ENCODE data around the gene MLH3.
"Not testable (repeated sequence)": the region's sequence is repeated elsewhere in the genome, so short reads cannot be mapped to it uniquely, and the experiment has no call there.

The MLH3 gene

DNA sequence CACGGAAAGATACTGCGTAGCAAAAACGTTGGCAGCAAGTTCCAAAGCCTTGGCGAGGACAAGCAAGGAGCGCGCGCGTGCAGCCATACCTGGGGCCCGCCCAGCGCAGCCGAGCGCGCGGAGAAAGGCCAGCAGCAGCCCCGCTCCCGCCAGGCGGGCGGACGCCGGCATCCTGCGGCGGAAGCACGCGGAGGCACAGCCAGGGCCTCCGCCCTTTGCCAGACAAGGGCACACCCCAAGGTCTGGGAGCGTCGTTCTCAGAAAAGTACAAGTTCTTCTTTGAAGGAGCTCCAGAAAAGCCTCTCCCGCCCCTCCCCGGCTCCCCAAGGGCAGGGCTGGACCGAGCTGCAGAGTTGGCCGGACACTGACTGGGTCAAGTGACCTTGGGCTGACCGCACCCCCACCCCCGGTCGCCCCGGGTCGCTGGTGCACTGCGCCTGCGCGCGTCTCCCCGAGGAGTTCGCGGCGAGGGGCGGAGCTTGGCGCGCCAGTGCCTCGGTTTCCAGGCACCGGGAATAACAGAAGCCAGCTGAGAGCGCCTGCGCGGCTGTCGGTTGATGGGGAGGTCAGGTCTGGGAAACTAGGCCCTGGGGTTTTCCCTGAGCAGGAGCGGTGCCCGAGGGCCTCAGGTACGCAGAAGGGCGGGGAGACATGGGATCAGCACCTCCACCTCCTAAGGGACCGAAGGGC is 18.0 kb upstream of the MLH3 start, which contains the start of gene ZC2HC1C:
ZC2HC1C (plus strand) TSS at position 521 of the 690 bp plus-strand sequence. CDS start 933 bp downstream, outside the sequence.
- in situ Hi-C loops (cut with MboI; ENCODE audit: low sequenced_read_pairs, unreplicated experiment) = no loop called here
- TF ChIP-seq, protein P1, sequence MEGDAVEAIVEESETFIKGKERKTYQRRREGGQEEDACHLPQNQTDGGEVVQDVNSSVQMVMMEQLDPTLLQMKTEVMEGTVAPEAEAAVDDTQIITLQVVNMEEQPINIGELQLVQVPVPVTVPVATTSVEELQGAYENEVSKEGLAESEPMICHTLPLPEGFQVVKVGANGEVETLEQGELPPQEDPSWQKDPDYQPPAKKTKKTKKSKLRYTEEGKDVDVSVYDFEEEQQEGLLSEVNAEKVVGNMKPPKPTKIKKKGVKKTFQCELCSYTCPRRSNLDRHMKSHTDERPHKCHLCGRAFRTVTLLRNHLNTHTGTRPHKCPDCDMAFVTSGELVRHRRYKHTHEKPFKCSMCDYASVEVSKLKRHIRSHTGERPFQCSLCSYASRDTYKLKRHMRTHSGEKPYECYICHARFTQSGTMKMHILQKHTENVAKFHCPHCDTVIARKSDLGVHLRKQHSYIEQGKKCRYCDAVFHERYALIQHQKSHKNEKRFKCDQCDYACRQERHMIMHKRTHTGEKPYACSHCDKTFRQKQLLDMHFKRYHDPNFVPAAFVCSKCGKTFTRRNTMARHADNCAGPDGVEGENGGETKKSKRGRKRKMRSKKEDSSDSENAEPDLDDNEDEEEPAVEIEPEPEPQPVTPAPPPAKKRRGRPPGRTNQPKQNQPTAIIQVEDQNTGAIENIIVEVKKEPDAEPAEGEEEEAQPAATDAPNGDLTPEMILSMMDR (IDR thresholded peaks at IDR 0.05; ENCODE audit: borderline replicate concordance, control extremely low read depth, extremely low read depth, insufficient read depth, missing control alignments) = no peak
- DNase-seq (ENCODE audit: low spot score) = peak; percentile 90

DNA sequence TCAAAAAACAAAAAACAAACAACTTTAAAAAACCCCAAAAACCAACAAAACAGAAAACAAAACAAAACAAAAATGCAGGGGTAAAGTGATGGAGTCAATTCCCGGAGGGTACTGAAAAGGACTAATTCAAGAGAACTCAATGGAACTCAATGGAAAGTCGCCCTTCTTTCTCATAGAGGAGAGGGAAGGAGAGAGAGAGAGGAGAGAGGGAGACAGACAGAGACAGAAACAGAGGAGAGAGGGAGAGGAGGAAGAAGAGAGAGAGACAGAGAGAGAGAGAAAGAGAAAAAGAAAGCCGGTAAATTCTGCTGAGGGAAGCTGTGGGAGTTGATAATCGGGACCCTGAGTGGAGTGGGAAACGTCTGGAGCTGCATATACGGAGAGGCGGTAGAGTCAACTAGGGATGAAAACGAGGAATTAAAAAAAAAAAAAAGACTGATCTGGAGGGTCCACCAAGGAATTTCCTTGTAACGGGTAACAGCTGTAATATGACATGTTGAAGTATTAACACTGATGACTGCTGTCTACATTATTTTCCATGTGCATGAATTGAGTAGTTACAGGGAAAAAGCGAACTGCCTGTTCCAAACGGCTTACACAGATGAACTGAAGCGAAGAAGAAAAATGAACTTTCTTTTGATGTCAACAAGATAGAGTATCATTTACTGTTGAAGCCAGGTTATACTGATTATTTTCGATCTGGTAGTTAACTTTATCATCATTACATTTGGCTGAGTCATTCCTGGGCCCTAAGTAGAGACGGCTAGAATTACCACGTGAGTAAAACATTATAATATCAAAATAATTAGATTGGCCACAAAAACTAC is 17.2 kb upstream of the MLH3 start:
- DNase-seq (ENCODE audit: low spot score) = no peak
- TF ChIP-seq, protein P1 (IDR thresholded peaks at IDR 0.05; ENCODE audit: borderline replicate concordance, control extremely low read depth, extremely low read depth, insufficient read depth, missing control alignments) = no peak
- in situ Hi-C loops (cut with MboI; ENCODE audit: low sequenced_read_pairs, unreplicated experiment) = no loop called here

DNA sequence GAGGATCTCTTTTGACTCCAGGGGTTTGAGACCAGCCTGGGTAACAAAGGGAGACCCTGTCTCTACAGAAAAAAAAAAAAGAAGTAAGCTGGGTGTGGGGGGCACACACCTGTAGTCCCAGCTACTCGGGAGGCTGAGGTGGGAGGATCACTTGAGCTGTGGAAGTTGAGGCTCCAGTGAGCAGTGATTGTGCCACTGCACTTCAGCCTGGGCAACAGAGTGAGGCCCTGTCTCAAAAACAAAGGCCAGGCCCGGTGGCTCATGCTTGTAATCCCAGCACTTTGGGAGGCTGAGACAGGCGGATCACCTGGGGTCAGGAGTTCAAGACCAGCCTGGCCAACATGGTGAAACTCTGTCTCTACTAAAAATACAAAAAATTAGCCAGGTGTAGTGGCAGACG is 16.5 kb upstream of the MLH3 start:
- DNase-seq (ENCODE audit: low spot score); in situ Hi-C loops (cut with MboI; ENCODE audit: low sequenced_read_pairs, unreplicated experiment): not testable (repeated sequence)

DNA sequence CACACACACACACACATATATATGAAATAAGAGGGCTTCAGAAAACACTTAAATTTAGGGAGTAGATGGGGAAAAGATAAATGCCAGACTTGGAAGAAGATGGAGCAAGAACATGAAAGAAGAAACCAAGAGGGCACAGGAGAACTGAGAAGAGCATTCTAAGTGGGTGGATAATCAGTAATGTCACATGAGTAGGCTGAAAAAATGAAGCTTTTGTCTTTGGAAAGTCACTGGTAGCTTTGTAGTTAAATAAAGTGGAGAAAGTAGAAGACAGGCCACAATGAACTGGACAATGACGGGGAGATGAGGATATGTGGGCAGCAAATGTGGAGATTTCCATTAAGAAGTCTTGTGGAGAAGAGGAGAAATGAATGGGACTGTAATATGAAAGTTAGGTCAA is 15.9 kb upstream of the MLH3 start:
- DNase-seq (ENCODE audit: low spot score) = no peak
- in situ Hi-C loops (cut with MboI; ENCODE audit: low sequenced_read_pairs, unreplicated experiment) = no loop called here
- TF ChIP-seq, protein P1 (IDR thresholded peaks at IDR 0.05; ENCODE audit: borderline replicate concordance, control extremely low read depth, extremely low read depth, insufficient read depth, missing control alignments) = no peak

DNA sequence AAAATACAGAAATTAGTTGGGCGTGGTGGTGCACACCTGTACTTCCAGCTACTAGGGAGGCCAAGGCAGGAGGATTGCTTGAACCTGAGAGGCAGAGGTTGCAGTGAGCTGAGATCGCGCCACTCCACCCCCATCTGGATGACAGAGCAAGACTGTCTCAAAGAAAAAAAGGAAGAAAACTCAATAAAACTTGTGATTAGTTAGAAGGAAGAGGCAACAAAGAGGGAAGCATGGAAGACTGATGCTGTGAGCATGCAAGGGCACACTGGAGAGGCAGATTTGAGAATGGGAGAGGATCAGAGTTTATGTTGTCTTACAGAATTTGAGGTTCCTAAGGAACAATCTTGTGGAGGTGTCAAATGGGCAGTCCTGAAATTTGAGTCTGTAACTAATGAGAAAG is 15.4 kb upstream of the MLH3 start:
- in situ Hi-C loops (cut with MboI; ENCODE audit: low sequenced_read_pairs, unreplicated experiment) = no loop called here
- no peak for DNase-seq (ENCODE audit: low spot score)
- TF ChIP-seq, protein P1 (IDR thresholded peaks at IDR 0.05; ENCODE audit: borderline replicate concordance, control extremely low read depth, extremely low read depth, insufficient read depth, missing control alignments) = no peak

DNA sequence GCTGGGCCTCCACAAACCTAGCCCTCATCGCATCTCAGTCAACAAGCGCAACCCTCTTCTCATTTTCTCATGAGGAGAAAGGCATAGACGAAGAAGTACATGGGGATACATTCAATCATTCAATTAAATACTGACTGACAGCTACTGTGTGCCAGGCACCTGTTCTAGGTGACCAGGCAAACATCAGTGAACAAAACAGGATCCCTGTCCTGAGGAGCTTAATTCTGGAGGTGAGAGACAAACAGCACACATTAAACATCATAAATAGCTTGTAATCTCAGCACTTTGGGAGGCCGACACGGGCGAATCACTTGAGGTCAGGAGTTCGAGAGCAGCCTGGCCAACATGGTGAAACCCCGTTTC is 12.9 kb upstream of the MLH3 start:
- DNase-seq (ENCODE audit: low spot score) = no peak
- TF ChIP-seq, protein P1 (IDR thresholded peaks at IDR 0.05; ENCODE audit: borderline replicate concordance, control extremely low read depth, extremely low read depth, insufficient read depth, missing control alignments) = no peak
- in situ Hi-C loops (cut with MboI; ENCODE audit: low sequenced_read_pairs, unreplicated experiment) = no loop called here
